Mononuclear cell (primary cell): ENCODE data around the gene PRG3. TPM values are rescaled to one million over a fixed set of nuclear protein-coding genes. Genes with fewer than 3 reads are reported as not detected.
"Not testable (repeated sequence)": the region's sequence is repeated elsewhere in the genome, so short reads cannot be mapped to it uniquely, and the experiment has no call there.

ENCODE experiments used
- H3K27me3 ChIP-seq: 2 replicates; pipeline ENCODE4 v1.6.0; 2011; ENCODE audit warnings: low read length, control low read depth; ENCODE audit not compliant: insufficient read depth
- H3K4me1 ChIP-seq: 2 replicates; pipeline ENCODE4 v1.5.1; 2011; ENCODE audit warnings: mild to moderate bottlenecking, low read length, control low read depth; ENCODE audit not compliant: insufficient read depth
- H3K4me3 ChIP-seq: 2 replicates; pipeline ENCODE4 v1.5.1; 2011; ENCODE audit warnings: mild to moderate bottlenecking, low read length, moderate library complexity
- H3K9me3 ChIP-seq: 2 replicates; pipeline ENCODE4 v1.5.1; 2011; ENCODE audit warnings: low read depth, mild to moderate bottlenecking, control low read depth, low read length
- total RNA-seq: library from RNA; depleted of rRNA; stranded (reverse); fragments of >200 nt; gene quantifications from one replicate; pipeline ENCODE4 v1.2.3, GENCODE V29; 2012

The PRG3 gene
- total RNA-seq, 1 donor = not detected

DNA sequence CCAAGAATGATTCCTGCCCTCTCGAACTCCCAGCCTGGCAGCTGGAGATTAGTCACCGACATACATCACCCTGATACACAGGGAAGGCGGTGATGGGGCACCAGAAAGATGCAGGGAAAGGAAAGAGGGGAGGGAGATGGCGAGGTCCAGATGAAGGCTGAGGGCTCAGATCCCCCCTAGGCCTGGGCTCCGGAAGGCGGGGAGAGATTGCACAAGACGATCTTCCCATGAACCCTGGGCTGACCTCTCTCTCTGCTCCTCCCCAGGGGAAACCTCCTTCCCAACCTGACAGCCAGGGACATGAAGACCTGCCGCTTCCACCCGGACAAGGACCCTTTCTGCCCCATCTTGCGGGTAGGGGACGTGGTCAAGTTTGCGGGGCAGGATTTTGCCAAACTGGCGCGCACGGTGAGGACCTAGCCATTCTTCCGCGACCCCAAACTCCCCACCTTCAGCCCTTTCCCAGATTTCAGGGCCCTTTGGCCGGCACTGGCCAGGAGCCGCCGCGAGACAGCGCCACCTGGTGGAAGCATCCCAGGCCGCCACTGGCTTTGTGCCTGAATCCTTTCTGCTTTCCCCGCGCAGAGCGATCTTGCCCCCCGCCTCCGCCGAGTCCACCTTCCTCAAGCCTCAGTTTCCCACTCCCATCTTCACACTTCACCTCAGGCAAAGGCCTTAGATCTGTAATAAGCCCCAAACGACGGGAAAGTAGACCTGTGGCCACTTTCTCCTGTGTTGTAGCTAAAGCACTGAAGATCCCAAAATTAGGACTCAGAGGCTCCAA, 31.3 kb downstream of the PRG3 start:
- H3K4me1 ChIP-seq = peaks cover 7% of the 10 kb centered on the region
- H3K4me3 ChIP-seq = no peak overlapping the region
- H3K9me3 ChIP-seq = no peaks in the 10 kb centered on the region
- H3K27me3 ChIP-seq = no peaks in the 10 kb centered on the region

DNA sequence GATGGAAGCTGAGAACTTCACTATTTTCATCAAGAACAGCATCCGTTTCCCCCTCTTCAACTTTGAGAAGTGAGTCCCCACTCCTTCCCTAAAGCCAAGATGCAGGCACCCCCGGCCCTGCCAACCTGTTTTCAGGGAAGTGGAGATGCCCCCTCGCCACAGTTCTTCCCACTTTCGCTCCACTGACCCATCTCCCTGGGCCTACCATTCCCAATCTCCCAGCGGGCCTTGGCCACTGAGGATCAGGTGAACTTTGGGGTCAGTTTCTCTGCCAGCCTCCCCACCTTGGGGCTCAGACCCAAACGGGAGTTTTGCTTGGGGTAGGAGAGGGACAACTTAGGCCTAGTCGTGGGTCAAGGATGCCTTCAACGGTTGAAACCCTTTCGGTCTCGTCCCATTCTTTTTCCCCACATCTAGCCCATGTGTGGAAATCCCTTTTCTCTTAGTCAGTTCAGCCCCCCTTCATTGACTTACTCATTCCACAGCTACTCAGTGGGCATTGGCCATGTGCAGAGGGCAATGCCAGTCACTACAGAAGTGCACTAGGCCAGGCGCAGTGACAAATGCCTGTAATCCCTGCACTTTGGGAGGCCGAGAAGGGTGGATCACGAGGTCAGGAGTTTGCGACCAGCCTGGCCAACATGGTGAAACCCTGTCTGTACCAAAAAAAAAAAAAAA, 32.2 kb downstream of the PRG3 start:
- H3K27me3 ChIP-seq = no peaks in the 10 kb centered on the region
- no peaks in the 10 kb centered on the region for H3K4me1 ChIP-seq
- no peak overlapping the region for H3K4me3 ChIP-seq
- H3K9me3 ChIP-seq = no peaks in the 10 kb centered on the region

DNA sequence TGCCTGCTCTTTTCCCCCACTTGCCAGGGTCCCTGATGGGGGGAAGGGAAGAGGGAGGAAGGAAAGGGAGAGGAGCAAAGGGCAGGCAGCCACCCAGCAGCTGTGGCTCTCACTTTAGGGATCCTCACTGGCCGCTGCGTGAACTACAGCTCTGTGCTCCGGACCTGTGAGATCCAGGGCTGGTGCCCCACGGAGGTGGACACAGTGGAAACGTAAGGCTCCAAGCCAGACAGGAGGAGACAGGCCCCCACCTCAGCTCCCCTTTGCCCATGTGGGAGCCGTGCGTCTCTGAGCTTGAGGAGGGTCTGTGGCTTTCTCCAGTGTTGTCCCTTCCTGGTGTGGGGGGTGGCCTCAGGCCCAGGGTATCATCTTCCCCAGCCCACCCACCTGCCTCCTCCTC, 32.9 kb downstream of the PRG3 start:
- Histone ChIP-seq H3K27me3 (no peaks in the 10 kb centered on the region), H3K9me3 (no peaks in the 10 kb centered on the region), H3K4me3 (no peak overlapping the region), H3K4me1 (no peaks in the 10 kb centered on the region)

DNA sequence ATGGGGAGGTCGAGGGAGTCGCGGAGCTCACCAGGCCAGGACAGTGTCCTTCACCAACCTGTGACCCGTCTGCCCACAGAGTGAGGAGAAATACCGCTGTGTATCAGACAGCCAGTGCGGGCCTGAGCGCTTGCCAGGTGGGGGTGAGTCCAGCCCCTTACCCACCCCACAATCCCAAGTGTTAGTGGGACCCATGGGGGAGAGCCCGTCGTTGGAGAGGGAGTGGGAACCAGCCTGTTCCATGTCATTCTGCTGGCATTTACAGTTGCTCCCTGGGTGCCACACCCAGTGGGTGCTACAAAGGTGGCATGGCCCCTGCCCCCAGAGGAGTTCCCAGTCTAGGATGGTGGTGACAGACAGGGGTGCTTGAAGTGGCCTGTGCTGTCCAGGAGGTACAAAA, 33.6 kb downstream of the PRG3 start:
- H3K27me3 ChIP-seq = no peaks in the 10 kb centered on the region
- H3K4me3 ChIP-seq = no peak overlapping the region
- H3K9me3 ChIP-seq = no peaks in the 10 kb centered on the region
- no peaks in the 10 kb centered on the region for H3K4me1 ChIP-seq

DNA sequence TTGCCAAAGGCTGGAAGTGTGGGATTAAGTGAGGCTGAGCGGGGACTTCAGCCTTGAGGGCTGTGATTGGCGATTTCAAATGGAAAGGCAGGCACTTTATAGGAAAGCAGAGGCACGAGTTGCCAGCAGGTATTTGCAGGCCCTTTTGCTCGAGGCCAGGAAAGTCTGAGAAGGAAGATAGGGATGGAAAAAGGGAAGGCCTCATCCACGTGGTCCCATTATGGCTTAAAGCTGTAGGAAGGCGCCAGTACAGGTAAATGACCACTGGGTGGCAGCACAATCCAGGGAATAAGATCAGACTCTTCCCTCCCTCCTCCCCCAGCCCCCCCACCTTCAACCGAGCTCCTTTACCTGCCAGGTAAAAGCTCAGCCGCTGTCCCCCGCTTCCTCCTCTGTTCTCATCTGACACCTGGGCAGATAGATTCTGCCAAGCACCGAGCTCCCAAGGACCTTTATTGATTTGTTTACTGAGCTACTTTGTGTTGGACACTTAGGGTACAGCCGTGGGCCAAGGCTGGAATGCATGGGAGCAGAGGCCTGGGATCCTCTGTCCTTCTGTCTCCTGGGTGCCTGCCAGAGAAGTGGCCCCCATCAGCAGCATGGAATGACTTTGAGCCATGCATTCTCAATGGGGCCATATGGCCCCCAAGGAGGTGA, 35.3 kb downstream of the PRG3 start:
- no peak overlapping the region for H3K4me3 ChIP-seq
- no peaks in the 10 kb centered on the region for H3K27me3 ChIP-seq

DNA sequence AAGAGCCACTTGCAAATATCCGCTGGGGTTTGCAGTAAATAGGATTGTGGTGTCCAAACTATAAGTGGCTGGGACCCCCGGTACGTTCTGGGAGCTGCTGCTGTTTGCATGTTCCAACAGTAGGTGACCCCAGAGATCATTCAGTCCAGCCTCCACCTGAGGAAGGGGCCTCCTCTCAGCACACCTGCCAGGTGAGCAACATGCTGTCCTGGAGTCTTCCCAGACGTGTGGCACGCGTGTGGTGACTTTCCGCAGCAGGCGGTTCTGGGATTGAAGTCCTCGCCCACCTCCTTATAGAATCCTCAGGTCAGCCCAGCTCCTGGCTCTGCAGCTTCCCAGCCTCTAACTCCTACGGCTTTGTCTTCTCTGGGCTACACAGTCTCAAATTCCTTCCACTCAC, 36.1 kb downstream of the PRG3 start:
- H3K27me3 ChIP-seq = no peaks in the 10 kb centered on the region
- no peaks in the 10 kb centered on the region for H3K9me3 ChIP-seq
- no peaks in the 10 kb centered on the region for H3K4me1 ChIP-seq
- no peak overlapping the region for H3K4me3 ChIP-seq

More for the DNA sequence above, 35.3 kb downstream of the PRG3 start:
- no peaks in the 10 kb centered on the region for H3K9me3 ChIP-seq
- no peaks in the 10 kb centered on the region for H3K4me1 ChIP-seq

DNA sequence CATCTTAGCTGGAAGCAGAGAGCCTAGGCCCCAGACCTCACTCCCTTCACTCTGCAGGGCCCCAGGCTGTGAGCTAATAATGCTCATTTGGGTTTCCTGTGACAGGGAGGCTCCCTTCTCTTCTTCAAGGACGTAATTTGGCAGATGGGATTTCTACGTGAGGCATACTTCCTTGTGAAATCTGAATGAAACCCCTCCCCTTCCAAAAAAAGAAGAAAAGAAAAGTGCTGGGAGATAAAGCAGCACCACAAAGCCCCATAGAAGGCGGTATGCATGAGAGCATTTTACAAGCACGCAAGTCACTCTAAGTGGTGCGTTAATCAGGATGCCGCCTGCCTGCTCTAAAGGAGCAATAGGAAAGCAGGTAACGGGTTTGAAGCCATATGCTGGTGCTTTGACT, 37.1 kb downstream of the PRG3 start:
- no peaks in the 10 kb centered on the region for H3K27me3 ChIP-seq
- H3K4me1 ChIP-seq = no peaks in the 10 kb centered on the region
- H3K9me3 ChIP-seq = no peaks in the 10 kb centered on the region
- H3K4me3 ChIP-seq = no peak overlapping the region

DNA sequence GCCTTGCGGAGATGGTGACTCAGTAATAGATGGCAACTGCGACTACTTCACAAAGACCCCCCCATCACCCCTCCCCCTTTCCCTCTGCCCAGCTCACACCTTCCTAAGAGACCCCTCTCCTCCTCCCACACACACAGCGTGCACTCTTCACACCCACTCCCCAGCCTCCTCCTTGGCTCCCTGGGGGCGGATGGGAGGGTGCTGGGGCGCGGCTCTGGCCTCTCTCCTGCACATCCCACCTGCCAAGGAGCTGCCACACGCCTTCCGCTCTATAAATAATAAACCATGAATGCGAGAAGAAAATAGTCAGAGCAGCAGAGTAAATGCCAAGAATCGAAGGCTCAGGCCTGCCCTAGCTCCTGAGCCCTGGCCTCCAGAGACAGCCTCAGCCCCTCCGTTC, 38.2 kb downstream of the PRG3 start:
- Histone ChIP-seq H3K4me3 (no peak overlapping the region), H3K4me1 (no peaks in the 10 kb centered on the region), H3K9me3 (no peaks in the 10 kb centered on the region), H3K27me3 (no peaks in the 10 kb centered on the region)

DNA sequence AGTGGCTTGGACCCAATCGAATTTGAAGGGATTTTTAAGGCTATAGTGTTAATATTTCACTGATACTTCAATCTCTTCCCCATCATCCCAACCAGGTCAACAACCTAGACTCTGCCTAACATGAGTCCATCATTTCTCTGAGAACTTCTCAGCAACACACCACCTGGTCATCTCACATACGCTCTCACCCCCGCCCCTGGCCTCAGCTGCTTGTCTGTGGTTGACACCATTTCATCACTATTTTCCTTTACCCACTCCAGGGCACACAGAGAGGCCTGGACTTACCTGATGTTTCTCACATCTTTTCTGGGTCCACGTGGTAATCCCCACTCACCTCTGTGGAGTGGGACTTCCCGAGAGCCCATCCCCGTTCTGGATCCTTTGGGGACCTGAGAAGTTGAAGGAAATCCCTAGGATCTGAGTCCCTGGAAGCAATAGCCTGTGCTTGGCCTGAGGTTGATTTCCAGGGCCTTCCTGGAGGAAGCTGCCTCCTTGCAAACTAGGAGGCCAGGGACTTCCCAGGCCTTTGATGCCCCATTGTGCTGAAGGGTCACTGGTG, 39.6 kb downstream of the PRG3 start:
- H3K4me3 ChIP-seq = no peak overlapping the region
- H3K27me3 ChIP-seq = no peaks in the 10 kb centered on the region
- H3K9me3 ChIP-seq = no peaks in the 10 kb centered on the region
- H3K4me1 ChIP-seq = peaks cover 3% of the 10 kb centered on the region

DNA sequence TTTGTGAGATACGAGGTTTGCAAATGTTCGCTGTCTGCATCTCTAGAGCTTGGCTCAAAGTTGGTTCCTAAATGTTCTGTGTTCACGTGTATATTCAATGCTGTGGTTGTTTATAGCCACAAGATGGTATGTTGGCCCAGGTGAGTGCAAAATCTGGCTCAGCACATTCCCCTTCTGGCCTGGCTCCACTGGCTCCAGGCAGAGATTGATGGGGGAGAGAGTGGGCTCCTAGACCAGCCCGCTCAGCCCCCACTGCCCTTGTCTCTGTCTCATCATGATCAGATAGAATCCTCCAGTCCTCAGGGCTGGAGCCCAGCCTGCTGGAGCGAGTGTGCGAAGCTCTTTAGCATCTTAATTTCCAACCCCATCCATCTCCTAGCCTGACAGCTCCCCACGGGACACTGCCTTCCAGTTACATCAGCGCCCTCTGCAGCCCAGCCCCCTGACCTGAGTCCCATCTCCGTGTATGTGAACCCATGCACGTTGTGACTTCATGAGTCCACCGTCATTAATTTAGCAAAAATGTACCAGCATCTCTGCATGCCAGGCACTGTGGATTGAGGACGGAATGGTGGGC, 40.8 kb downstream of the PRG3 start:
- Histone ChIP-seq H3K4me1 (peaks cover 9% of the 10 kb centered on the region), H3K9me3 (no peaks in the 10 kb centered on the region), H3K4me3 (no peak overlapping the region), H3K27me3 (no peaks in the 10 kb centered on the region)

DNA sequence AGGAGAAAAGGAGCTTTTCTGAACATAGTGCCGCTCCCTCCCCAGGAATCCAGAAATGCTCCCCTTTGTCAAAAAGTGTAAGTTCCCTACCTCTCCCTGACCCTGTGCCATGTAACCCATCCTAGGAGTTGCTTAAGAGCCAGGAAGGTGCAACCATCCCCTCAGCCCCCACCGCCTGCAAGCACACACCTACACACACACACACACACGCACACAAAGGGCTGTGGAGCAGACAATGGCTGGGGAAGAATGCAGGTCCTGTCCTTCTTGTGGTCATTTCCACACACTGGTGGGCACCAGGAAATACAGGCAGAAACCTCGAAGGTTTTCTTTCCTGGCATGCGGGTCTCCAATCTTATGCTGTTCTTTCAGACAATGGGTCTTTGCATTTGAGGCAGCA, 41.6 kb downstream of the PRG3 start:
- Histone ChIP-seq H3K9me3 (no peaks in the 10 kb centered on the region), H3K4me1 (peaks cover 17% of the 10 kb centered on the region), H3K4me3 (no peak overlapping the region), H3K27me3 (no peaks in the 10 kb centered on the region)

DNA sequence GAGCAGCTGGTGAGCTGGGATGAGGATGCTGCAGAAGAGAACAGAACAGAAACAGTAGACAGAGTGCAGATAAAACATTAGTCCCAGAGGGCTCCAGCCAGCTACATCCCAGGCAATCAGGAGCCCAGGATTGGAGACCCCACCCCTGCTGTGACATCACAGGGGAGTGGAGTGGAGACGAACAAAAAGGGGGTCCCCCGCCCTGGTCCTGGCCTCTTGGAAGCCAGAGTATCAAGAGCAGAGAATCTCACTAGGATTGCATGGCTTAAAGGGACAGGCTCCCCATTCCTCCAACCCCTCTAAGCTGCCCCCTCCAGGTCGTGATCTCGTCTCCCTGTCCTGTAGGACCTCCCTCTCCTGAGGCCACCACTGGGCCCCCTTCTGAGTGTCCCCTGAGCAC, 42.8 kb downstream of the PRG3 start, which contains the start of gene P2RX3:
TSS of gene P2RX3 (plus strand) at position 211 of the 400 bp plus-strand sequence. CDS start 199 bp downstream, outside the sequence.
- no peaks in the 10 kb centered on the region for H3K9me3 ChIP-seq
- H3K4me1 ChIP-seq = peaks cover 28% of the 10 kb centered on the region
- no peaks in the 10 kb centered on the region for H3K27me3 ChIP-seq
- H3K4me3 ChIP-seq = no peak within 1 kb of the TSS

DNA sequence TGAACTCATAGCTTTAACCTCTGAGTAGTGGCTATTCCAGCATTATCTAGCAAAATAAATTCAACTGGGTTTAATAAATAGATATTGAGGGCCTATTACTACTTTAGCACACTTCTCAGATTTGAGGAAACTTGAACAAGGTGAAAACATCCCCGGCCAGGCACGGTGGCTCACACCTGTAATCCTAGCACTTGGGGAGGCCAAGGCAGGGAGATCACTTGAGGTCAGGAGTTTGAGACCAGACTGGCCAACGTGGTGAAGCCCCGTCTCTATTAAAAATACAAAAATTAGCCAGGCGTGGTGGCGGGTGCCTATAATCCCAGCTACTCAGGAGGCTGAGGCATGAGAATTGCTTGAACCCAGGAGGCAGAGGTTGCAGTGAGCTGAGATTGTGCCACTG, 44.1 kb downstream of the PRG3 start:
- not testable (repeated sequence) for H3K9me3 ChIP-seq, H3K4me3 ChIP-seq, H3K27me3 ChIP-seq
- peaks cover 28% of the 10 kb centered on the region for H3K4me1 ChIP-seq

DNA sequence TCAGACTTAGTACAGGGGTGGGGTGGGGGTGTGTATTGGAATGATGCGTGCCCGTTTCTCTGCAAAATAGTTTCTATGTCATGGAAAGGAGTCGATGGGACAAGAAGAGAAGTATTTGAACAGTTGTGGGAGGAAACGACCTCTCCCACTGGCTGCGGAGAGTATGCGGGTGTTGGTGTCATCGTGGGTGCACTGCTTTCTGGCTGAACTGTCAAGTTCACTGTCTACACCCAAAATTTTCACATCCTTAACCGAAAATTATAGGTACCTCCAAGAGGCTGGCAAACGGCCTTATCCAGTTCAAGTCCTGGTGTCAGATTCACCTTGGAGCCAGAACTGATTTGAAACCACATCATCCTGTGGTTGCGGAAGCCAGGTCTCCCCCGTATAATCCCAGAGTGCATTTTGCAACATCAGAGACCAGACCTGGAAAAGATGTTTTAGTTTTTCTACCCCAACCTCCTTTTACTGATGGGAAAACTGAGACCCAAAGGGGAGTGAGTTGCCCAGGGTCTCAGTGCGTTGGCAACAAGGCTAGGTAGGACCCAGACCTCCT, 44.8 kb downstream of the PRG3 start:
- Histone ChIP-seq H3K27me3 (no peaks in the 10 kb centered on the region), H3K9me3 (no peaks in the 10 kb centered on the region), H3K4me3 (peak overlapping the region; percentile 62), H3K4me1 (peaks cover 28% of the 10 kb centered on the region)
